ENCODE data around the gene TAC1.

DNA sequence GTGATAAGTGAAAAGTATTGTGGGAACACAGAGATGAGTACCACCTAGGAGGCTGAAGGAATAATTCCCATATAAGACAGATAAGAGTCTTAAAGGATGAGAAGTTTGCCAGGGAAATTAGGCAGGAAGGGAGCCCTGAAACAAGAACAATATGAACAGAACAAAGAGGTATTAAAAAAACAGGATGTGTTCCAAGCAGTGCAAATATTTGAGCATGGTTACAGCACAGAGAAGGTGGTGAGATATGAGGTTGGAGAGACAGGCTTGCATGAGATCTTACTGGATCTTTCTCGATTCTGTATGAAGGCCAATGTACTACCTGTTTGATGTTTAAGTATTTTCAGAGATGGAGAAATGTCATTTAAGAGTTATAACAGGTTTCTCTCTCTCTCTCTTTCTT, 20.3 kb downstream of the TAC1 start:
- TF ChIP-seq EZH2 (IDR thresholded peaks at IDR 0.05; ENCODE audit: insufficient read depth, poor library complexity, severe bottlenecking), result no peak
- TF ChIP-seq EZH2phosphoT487 (IDR thresholded peaks at IDR 0.05; ENCODE audit: insufficient read depth, low read depth), result no peak
